Measurements from ENCODE around the gene CAMKMT.

- no peak for TF ChIP-seq CTCF (IDR thresholded peaks at IDR 0.05 in 4 of 5, conservative IDR thresholded peaks at IDR 0.05 in 1 of 5)
- no peak for TF ChIP-seq POLR2A (IDR thresholded peaks at IDR 0.05)
Observed at GRCh38 chr2:44772131-44772530, 410.4 kb downstream of the CAMKMT start.

Measured in gastrocnemius medialis (tissue), 4 donors.